Vagina (tissue), 2 donors: ENCODE results near the gene MCF2L.

ENCODE experiments used
- CTCF ChIP-seq, 3 experiments: fragments of 450-650 bp in 2 of 3; fragments of 200-600 bp in 1 of 3; sonication (generic) in 1 of 3; IDR thresholded peaks; one replicate each; pipeline ENCODE4 v1.5.1; 2017 to 2019; ENCODE audit warnings: antibody characterized with exemption in 3 of 3, mild to moderate bottlenecking in 2 of 3, moderate library complexity in 2 of 3
- POLR2A ChIP-seq, 2 donors: fragments of 450-650 bp; IDR thresholded peaks; one replicate each; pipeline ENCODE4 v1.6.1; 2017; ENCODE audit warnings: antibody characterized with exemption in 2 of 2, mild to moderate bottlenecking in 2 of 2, moderate library complexity in 2 of 2
- POLR2AphosphoS5 ChIP-seq, 2 donors: sonication (generic); formaldehyde crosslinking; IDR thresholded peaks; one replicate each; pipeline ENCODE4 v1.9.0; 2017; ENCODE audit warnings: antibody characterized with exemption in 2 of 2, mild to moderate bottlenecking in 2 of 2, low read depth in 1 of 2; ENCODE audit not compliant: insufficient read depth in 1 of 2

GRCh38 chr13:113050734-113051431 is 81.9 kb downstream of the MCF2L start:
- TF ChIP-seq POLR2A (IDR thresholded peaks at IDR 0.05) = no peak
- no peak for TF ChIP-seq CTCF (IDR thresholded peaks at IDR 0.05)
- TF ChIP-seq POLR2AphosphoS5 (IDR thresholded peaks at IDR 0.05; ENCODE audit: insufficient read depth in 1 of 2, low read depth in 1 of 2) = no peak
